NCI-H2029 treated with DMSO at 0.1 percent for 48 hours (cell line): ENCODE results near the gene ABCG4.
"Not testable (repeated sequence)": the region's sequence is repeated elsewhere in the genome, so short reads cannot be mapped to it uniquely, and the experiment has no call there.

Experiments
- DNase-seq: peaks from one replicate; lab custom pipeline; 2025; lab: John Stamatoyannopoulos, UW

The ABCG4 gene

DNA sequence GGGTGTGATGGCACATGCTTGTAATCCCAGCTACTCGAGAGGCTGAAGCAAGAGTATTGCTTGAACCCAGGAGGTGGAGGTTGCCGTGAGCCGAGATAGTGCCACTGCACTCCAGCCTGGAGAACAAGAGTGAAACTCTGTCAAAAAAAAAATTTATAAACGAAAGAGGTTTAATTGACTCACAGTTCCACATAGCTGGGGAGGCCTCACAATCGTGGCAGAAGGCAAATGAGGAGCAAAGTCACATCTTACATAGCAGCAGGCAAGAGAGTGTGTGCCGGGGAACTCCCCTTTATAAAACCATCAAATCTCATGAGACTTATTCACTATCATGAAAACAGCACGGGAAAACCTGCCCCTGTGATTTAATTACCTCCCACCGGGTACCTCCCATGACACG lies 35.5 kb downstream of the ABCG4 start:
- not testable (repeated sequence) for DNase-seq

- DNase-seq, result no peak
Observed at GRCh38 chr11:119185981-119186634, 37.3 kb downstream of the ABCG4 start.

GRCh38 chr11:119187123-119187892 lies 38.5 kb downstream of the ABCG4 start:
- DNase-seq, result no peak

DNA sequence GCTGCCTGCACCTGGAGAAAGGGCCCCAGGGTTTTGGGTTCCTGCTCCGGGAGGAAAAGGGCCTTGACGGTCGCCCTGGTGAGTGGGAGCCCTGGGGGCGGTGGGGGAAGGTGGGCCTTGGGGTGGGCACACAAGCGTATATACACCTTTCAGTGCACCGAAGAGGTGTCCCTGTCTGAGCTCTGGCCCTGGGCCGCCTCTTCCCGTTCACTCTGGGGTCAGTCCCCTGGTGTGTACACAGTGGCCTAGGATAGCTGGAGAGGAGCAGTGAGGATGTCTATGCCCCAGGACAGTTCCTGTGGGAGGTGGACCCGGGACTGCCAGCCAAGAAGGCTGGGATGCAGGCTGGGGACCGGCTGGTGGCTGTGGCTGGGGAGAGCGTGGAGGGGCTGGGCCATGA lies 39.2 kb downstream of the ABCG4 start:
- no peak for DNase-seq

DNA sequence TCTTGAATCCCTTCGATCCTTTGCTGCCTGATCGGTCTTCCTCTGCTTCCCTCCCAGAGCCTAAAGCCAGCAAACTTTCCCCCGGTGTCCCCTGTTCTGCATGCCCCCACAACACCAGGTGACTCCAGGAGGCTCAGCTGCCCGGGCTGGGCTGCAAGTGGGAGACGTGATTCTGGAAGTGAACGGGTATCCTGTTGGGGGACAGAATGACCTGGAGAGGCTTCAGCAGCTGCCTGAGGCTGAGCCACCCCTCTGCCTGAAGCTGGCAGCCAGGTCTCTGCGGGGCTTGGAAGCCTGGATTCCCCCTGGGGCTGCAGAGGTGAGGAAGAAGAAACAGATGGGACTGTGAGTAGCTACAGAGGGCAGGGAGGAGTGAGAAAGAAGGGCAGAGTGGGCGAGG lies 40.0 kb downstream of the ABCG4 start:
- DNase-seq, result no peak

DNA sequence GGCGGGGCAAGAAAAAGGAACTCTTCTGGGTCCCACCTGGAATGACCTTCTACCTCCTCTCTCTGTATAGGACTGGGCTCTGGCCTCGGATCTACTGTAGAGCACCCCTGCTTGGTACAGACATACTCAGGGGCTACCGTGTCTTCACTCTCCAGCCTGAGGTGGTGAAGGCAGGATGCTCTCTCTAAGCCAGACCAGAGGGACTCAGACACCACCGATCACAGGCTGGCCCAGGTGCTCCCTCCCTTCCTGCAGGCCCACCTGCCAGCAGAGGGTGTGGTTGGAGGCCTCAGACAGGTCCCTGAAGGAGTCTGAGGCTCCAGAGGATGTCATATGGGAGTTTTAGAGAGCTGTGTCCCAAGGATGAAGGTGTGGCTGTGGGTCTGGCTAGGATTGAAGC lies 40.5 kb downstream of the ABCG4 start:
- DNase-seq, result no peak

DNA sequence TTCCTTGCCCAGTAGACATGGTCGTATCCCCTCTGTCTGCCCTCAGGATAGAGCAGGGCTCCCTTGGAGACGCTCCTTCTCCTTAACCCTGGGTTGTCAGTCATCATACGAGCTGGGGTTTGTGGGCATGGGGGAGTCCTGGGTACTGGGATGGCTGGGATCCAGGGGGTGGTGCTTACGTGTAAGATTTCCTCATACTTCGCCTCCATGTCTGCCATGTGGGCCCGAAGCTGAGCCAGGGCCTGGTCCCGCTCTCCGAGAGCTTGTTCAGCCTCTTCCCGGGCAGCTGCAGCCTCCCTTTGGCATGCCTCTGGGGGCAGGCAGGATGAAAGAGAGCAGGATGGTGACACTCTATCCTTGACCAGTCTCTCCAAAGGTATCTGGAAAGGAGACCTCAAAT lies 41.7 kb downstream of the ABCG4 start:
- no peak for DNase-seq

- not testable (repeated sequence) for DNase-seq
Observed at GRCh38 chr11:119191265-119191664, 42.4 kb downstream of the ABCG4 start.

GRCh38 chr11:119192111-119192510 lies 43.3 kb downstream of the ABCG4 start:
- no peak for DNase-seq

- DNase-seq, result no peak
Observed at GRCh38 chr11:119193001-119193400, 44.1 kb downstream of the ABCG4 start.

GRCh38 chr11:119193626-119194025 lies 44.8 kb downstream of the ABCG4 start:
- DNase-seq, result no peak

DNA sequence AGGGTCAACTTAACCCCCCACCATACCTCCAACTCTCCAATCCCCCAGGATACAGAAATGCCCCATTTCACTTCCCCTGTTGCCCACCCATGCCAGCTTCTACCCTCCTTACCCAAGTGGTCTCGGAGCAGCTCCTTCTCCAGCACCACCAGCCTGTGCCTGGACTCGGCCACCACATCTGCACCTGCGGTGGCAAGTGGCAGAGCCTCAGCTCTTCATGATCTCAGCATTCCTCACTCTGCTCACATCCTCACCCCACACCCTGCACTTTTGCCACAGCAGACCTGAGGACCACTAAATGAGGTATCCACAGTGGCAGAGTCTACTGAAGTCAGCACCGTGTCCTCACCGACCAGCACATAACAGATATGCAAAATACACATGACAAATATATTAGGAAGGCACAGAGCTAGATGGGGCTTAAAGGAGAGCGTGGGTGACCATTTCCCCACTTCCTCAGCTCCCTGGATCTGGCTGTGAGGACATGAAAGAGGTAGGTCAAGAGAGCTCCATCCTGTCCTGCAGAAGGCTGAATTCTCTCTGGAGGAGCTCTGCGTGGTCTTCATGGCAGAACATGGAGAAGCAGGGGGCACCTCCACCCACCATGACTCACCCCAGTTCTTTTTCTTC lies 46.1 kb downstream of the ABCG4 start:
- no peak for DNase-seq

- DNase-seq, result peak; percentile 9
Observed at GRCh38 chr11:119195680-119196079, 46.8 kb downstream of the ABCG4 start.

GRCh38 chr11:119196833-119197483 lies 48.1 kb downstream of the ABCG4 start:
- peak; percentile 91 for DNase-seq

GRCh38 chr11:119198925-119199324 lies 50.1 kb downstream of the ABCG4 start:
- no peak for DNase-seq

- not testable (repeated sequence) for DNase-seq
Observed at GRCh38 chr11:119201236-119201635, 52.4 kb downstream of the ABCG4 start.

GRCh38 chr11:119202554-119202953 lies 53.7 kb downstream of the ABCG4 start:
- DNase-seq, result no peak

GRCh38 chr11:119204066-119204465 lies 55.2 kb downstream of the ABCG4 start:
- no peak for DNase-seq

DNA sequence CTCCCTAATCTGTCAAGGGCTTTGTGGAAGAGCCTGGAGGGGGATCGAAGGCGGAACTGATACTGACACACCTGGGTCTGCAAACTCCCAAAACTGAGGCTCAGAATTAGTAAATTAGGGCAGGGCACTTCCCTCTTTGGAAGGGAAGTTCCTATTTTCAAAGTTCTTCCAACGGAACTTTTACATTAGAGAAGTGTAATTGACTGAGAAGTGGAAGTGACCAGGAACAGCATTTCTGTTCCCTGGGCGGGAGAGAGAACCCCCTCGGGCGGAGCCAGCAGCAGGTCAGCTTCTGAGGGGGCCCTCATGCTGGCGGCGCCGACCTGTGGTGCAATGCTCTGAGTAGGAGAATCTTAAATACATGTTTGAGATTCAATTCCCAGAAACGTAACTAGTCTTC lies 56.2 kb downstream of the ABCG4 start:
- no peak for DNase-seq

GRCh38 chr11:119205574-119206510 lies 57.0 kb downstream of the ABCG4 start, which contains the start of gene CBL:
Gene CBL (plus strand): TSS chr11:119206339. CDS start chr11:119206418, 79 bp downstream.
- DNase-seq, result peak; percentile 56
